Transverse colon (tissue), 4 donors: ENCODE measurements around the gene MRPL34. TPM values are rescaled to one million over a fixed set of nuclear protein-coding genes. Genes with fewer than 3 reads are reported as not detected.

ENCODE experiments used
- DNase-seq: peaks from one replicate; pipeline ENCODE4 v3.0.0-alpha.2; 2019
- H3K27ac ChIP-seq, 4 donors: fragments of 200-600 bp; sonication (generic); 2 replicates each; pipeline ENCODE4 v1.5.1; 2016 to 2018; ENCODE audit warnings: inconsistent platforms in 4 of 4
- H3K27me3 ChIP-seq: fragments of 200-600 bp; sonication (generic); 2 replicates; pipeline ENCODE4 v1.5.1; 2017; ENCODE audit warnings: inconsistent platforms
- H3K36me3 ChIP-seq, 4 donors: fragments of 200-600 bp; sonication (generic); 2 replicates each; pipeline ENCODE4 v1.5.1; 2017 to 2019; ENCODE audit warnings: inconsistent platforms in 4 of 4
- H3K4me1 ChIP-seq, 4 donors: fragments of 200-600 bp; sonication (generic); 2 replicates each; pipeline ENCODE4 v1.5.1; 2017 to 2020; ENCODE audit warnings: inconsistent platforms in 4 of 4
- H3K4me3 ChIP-seq, 4 donors: fragments of 200-600 bp; sonication (generic); 1 replicate in 1 of 4; 2 replicates in 3 of 4; pipeline versions ENCODE4 v1.5.1 to v1.6.1; 2017 to 2019; ENCODE audit warnings: inconsistent platforms in 4 of 4
- H3K9me3 ChIP-seq, 2 donors: fragments of 200-600 bp; sonication (generic); 2 replicates each; pipeline ENCODE4 v1.5.1; 2017 to 2019; ENCODE audit warnings: inconsistent platforms in 2 of 2
- CTCF ChIP-seq, 5 experiments: fragments of 200-600 bp in 3 of 5; fragments of 450-650 bp in 2 of 5; sonication (generic) in 3 of 5; IDR thresholded peaks; 1 replicate in 2 of 5; 2 replicates in 3 of 5; pipeline ENCODE4 v1.5.1; 2016 to 2017; ENCODE audit warnings: antibody characterized with exemption in 5 of 5, inconsistent platforms in 3 of 5, mild to moderate bottlenecking in 2 of 5, moderate library complexity in 1 of 5
- EP300 ChIP-seq: sonication (generic); formaldehyde crosslinking; IDR thresholded peaks from one replicate; pipeline ENCODE4 v1.6.1; 2017; ENCODE audit warnings: antibody characterized with exemption, low read depth
- POLR2A ChIP-seq: fragments of 450-650 bp; IDR thresholded peaks from one replicate; pipeline ENCODE4 v1.6.1; 2016; ENCODE audit warnings: antibody characterized with exemption, mild to moderate bottlenecking, moderate library complexity
- POLR2AphosphoS5 ChIP-seq, 3 donors: sonication (generic); formaldehyde crosslinking; IDR thresholded peaks; one replicate each; pipeline ENCODE4 v1.6.1; 2016; ENCODE audit warnings: antibody characterized with exemption in 3 of 3
- WGBS, 2 donors: methylation state at CpG; one replicate each; pipeline ENCODE4 v1.1.5; 2018; ENCODE audit warnings: low coverage in 1 of 2; 5-methylcytosine and 5-hydroxymethylcytosine counted together
- in situ Hi-C, 4 donors: fragments of 200-750 bp; cut with MboI; loops; one replicate each; pipeline versions ENCODE4 v1.15.0 to v1.15.1; 2017; ENCODE audit warnings: low sequenced_read_pairs in 3 of 4, low pct_ligation_motif_present in 1 of 4, low pct_unique_long_range_greater_than_20kb in 1 of 4
- intact Hi-C: fragments of 100-400 bp; cut with DNase I; formaldehyde crosslinking; loops from one replicate; pipeline ENCODE4 v1.15.1; 2023; ENCODE audit warnings: low total_unique reads
- total RNA-seq, 4 donors: library from RNA; depleted of rRNA; stranded (reverse); fragments of >200 nt; gene quantifications; one replicate each; pipeline ENCODE4 v1.1.0, GENCODE V29; 2016

Gene MRPL34
- total RNA-seq, 4 donors from 2014 or later = 243 to 390 (median 272) TPM

- Histone ChIP-seq H3K27me3 (no peaks in the 10 kb centered on the region), H3K4me3 (peak overlapping the region in 2 of 4 donors; percentile 49 to 93), H3K36me3 (no peaks in the 10 kb centered on the region), H3K27ac (peak overlapping the region in 1 of 4 donors; percentile 94), H3K4me1 (peaks cover 16 to 45% (median 27%) of the 10 kb centered on the region in 4 donors), H3K9me3 (no peaks in the 10 kb centered on the region)
- in situ Hi-C loops (no loop called here), intact Hi-C loops (no loop called here)
- no peak for TF ChIP-seq POLR2A
- no peak for TF ChIP-seq CTCF (IDR thresholded peaks at IDR 0.05)
- no peak for TF ChIP-seq POLR2AphosphoS5 (IDR thresholded peaks at IDR 0.05)
- no peak for TF ChIP-seq EP300
- 96% methylated on average over 30 of the region's 30 CpGs; no CpG with 5 or more reads in 1 of the 2 donors for WGBS, 2 donors
- DNase-seq = no peak
Observed at GRCh38 chr19:17338433-17339078, 32.9 kb downstream of the MRPL34 start.

GRCh38 chr19:17339088-17339741, 33.5 kb downstream of the MRPL34 start:
- Histone ChIP-seq H3K4me3 (no peak overlapping the region), H3K36me3 (no peaks in the 10 kb centered on the region), H3K27ac (no peak overlapping the region), H3K9me3 (no peaks in the 10 kb centered on the region), H3K27me3 (no peaks in the 10 kb centered on the region), H3K4me1 (peaks cover 11 to 38% (median 20%) of the 10 kb centered on the region in 4 donors)
- no peak for TF ChIP-seq CTCF (IDR thresholded peaks at IDR 0.05)
- no peak for TF ChIP-seq POLR2AphosphoS5 (IDR thresholded peaks at IDR 0.05)
- no peak for TF ChIP-seq POLR2A
- no peak for TF ChIP-seq EP300
- in situ Hi-C loops (no loop called here), intact Hi-C loops (no loop called here)
- 90% methylated on average over 33 of the region's 34 CpGs; no CpG with 5 or more reads in 1 of the 2 donors for WGBS, 2 donors
- DNase-seq = no peak

GRCh38 chr19:17340302-17340870, 34.7 kb downstream of the MRPL34 start:
- Histone ChIP-seq H3K4me1 (peaks cover 6 to 32% (median 14%) of the 10 kb centered on the region in 4 donors), H3K27ac (peak overlapping the region in 2 of 4 donors; percentile 15 to 41), H3K9me3 (no peaks in the 10 kb centered on the region), H3K27me3 (no peaks in the 10 kb centered on the region), H3K4me3 (no peak overlapping the region), H3K36me3 (no peaks in the 10 kb centered on the region)
- DNase-seq = peak; percentile 88
- in situ Hi-C loops (loop anchor here in 1 of 4 donors (10.0 kb wide), 1 partner anchor 124 kb away; the partner anchor contains the start of gene NXNL1), intact Hi-C loops (no loop called here)
- 49 to 59% methylated on average over 7 to 21 of the region's 21 CpGs for WGBS, 2 donors
- TF ChIP-seq POLR2AphosphoS5 (IDR thresholded peaks at IDR 0.05) (no peak), POLR2A (no peak), CTCF (IDR thresholded peaks at IDR 0.05) (peak in 4 of 5 experiments; percentile 26 to 76 (median 42)), EP300 (no peak)

- no peaks in the 10 kb centered on the region for H3K36me3 ChIP-seq
- in situ Hi-C loops (loop anchor here in 1 of 4 donors (10.0 kb wide), 1 partner anchor 124 kb away; the partner anchor contains the start of gene NXNL1), intact Hi-C loops (no loop called here)
- no peak for TF ChIP-seq EP300
- no peak for TF ChIP-seq POLR2A
- peaks cover 6 to 27% (median 12%) of the 10 kb centered on the region in 4 donors for H3K4me1 ChIP-seq
- peak overlapping the region in 2 of 4 donors; percentile 15 to 41 for H3K27ac ChIP-seq
- H3K4me3 ChIP-seq = no peak overlapping the region
- no peaks in the 10 kb centered on the region for H3K27me3 ChIP-seq
- DNase-seq = no peak
- WGBS, 2 donors = 70% methylated on average over 17 of the region's 17 CpGs; no CpG with 5 or more reads in 1 of the 2 donors
- no peaks in the 10 kb centered on the region for H3K9me3 ChIP-seq
Observed at GRCh38 chr19:17340871-17341357, 35.2 kb downstream of the MRPL34 start.
